K562 (cell line): ENCODE measurements around the gene COL8A2. TPM values are rescaled to one million over a fixed set of nuclear protein-coding genes. Genes with fewer than 3 reads are reported as not detected.

ENCODE experiments used
- BRD4 ChIP-seq: fragments of 200-600 bp; sonication (generic); IDR thresholded peaks from 2 replicates; pipeline ENCODE4 v1.6.1; 2017; ENCODE audit warnings: inconsistent platforms
- ESRRB ChIP-seq: fragments of 250-450 bp; sonication (Bioruptor Pico); IDR thresholded peaks from 2 replicates; pipeline ENCODE4 v1.5.0; 2020; ENCODE audit warnings: mild to moderate bottlenecking, moderate library complexity, borderline replicate concordance
- FOSL1 ChIP-seq: fragments of 200-800 bp; sonication (Bioruptor generic); conservative IDR thresholded peaks from 2 replicates; pipeline ENCODE4 v1.6.1; 2016; ENCODE audit warnings: missing genetic modification characterization, missing compliant biosample characterization
- GATA2 ChIP-seq: sonication (generic); formaldehyde crosslinking; IDR thresholded peaks from 2 replicates; pipeline ENCODE4 v1.4.0; 2020; ENCODE audit warnings: mild to moderate bottlenecking, missing genetic modification reagents
- JUNB ChIP-seq: fragments of 450-650 bp; formaldehyde crosslinking; conservative IDR thresholded peaks from 2 replicates; pipeline ENCODE4 v1.4.0; 2020; ENCODE audit warnings: mild to moderate bottlenecking
- NCOA2 ChIP-seq, 2 experiments: fragments of 450-650 bp; IDR thresholded peaks; 2 replicates each; pipeline ENCODE4 v1.6.1; 2018; ENCODE audit warnings: mild to moderate bottlenecking in 2 of 2, moderate library complexity in 1 of 2; ENCODE audit not compliant: partially characterized antibody in 2 of 2
- RBM25 ChIP-seq: fragments of 200-400 bp; formaldehyde crosslinking; IDR thresholded peaks from 2 replicates; pipeline ENCODE4 v1.6.1; 2018; ENCODE audit warnings: low read length, low read depth, moderate library complexity; ENCODE audit not compliant: severe bottlenecking
- RNF2 ChIP-seq: sonication (generic); IDR thresholded peaks from 2 replicates; pipeline ENCODE4 v1.6.1; 2016
- TAF7 ChIP-seq: fragments of 450-650 bp; IDR thresholded peaks from 2 replicates; pipeline ENCODE4 v1.6.1; 2016; ENCODE audit warnings: missing genetic modification characterization, missing compliant biosample characterization
- TCF7L2 ChIP-seq: fragments of 150-350 bp; IDR thresholded peaks from 2 replicates; pipeline ENCODE4 v1.6.1; 2016; ENCODE audit warnings: low read depth, mild to moderate bottlenecking, low read length, moderate library complexity
- ZBTB1 ChIP-seq: sonication (generic); formaldehyde crosslinking; IDR thresholded peaks from 2 replicates; pipeline ENCODE4 v1.8.1; 2023; ENCODE audit warnings: missing genetic modification reagents, low read depth, mild to moderate bottlenecking, borderline replicate concordance
- ZKSCAN8 ChIP-seq: fragments of 200-800 bp; sonication (Bioruptor generic); IDR thresholded peaks from 2 replicates; pipeline ENCODE4 v1.6.1; 2016; ENCODE audit warnings: missing genetic modification characterization, missing compliant biosample characterization
- ZNF316 ChIP-seq: fragments of 450-650 bp; IDR thresholded peaks from 2 replicates; pipeline ENCODE4 v1.6.1; 2016
- ZNF444 ChIP-seq: fragments of 250-450 bp; sonication (Bioruptor Pico); IDR thresholded peaks from 2 replicates; pipeline ENCODE4 v1.4.0; 2020; ENCODE audit warnings: mild to moderate bottlenecking, moderate library complexity
- polyA plus RNA-seq, 8 experiments: library from polyadenylated mRNA; depleted of rRNA in 4 of 8; stranded (reverse) in 5 of 8; unstranded in 3 of 8; fragments of >200 nt; fragmentation: Nextera tagmentation in 2 of 8; fragmentation: Illumina TruSeq in 1 of 8; extraction: Ambion mirVana in 2 of 8; extraction: Trizol in 1 of 8; gene quantifications; 2 replicates each; pipeline versions ENCODE4 v1.2.1 to v1.2.3, GENCODE V29; 2011 to 2014; ENCODE audit warnings: inconsistent platforms in 1 of 8, missing spikeins in 1 of 8
- total RNA-seq, 7 experiments: library from RNA; depleted of rRNA in 6 of 7; stranded (reverse); fragments of >200 nt in 6 of 7; fragmentation: Illumina TruSeq in 2 of 7; extraction: Trizol in 2 of 7; gene quantifications; 2 replicates each; pipeline versions ENCODE4 v1.2.1 to v1.2.3, GENCODE V29; 2011 to 2021; ENCODE audit warnings: low replicate concordance in 1 of 7
- TF ChIP-seq, protein P1 (sequence below): fragments of 450-650 bp; conservative IDR thresholded peaks from 2 replicates; pipeline ENCODE4 v1.6.1; 2016; ENCODE audit warnings: missing genetic modification characterization, low read depth, mild to moderate bottlenecking, control low read depth, missing compliant biosample characterization
- TF ChIP-seq, protein P2 (sequence below): sonication (generic); formaldehyde crosslinking; IDR thresholded peaks from 2 replicates; pipeline ENCODE4 v1.8.0; 2022; ENCODE audit warnings: mild to moderate bottlenecking, missing genetic modification reagents
- TF ChIP-seq, protein P3 (sequence below): fragments of 250-450 bp; sonication (Bioruptor Pico); IDR thresholded peaks from 2 replicates; pipeline ENCODE4 v1.5.0; 2021
- TF ChIP-seq, protein P4 (sequence below): fragments of 250-450 bp; sonication (Bioruptor Pico); IDR thresholded peaks from 2 replicates; pipeline ENCODE4 v1.5.0; 2021
- TF ChIP-seq, protein P5 (sequence below): fragments of 250-450 bp; sonication (Bioruptor Pico); IDR thresholded peaks from 2 replicates; pipeline ENCODE4 v1.5.0; 2021; ENCODE audit warnings: mild to moderate bottlenecking, moderate library complexity

Gene COL8A2
- total and polyA plus RNA-seq, 9 of the 15 experiments (the other 6 are each of a cell fraction or from before 2014, with no cell fraction given) = 0.03 to 0.14 (median 0.04) TPM; not detected in 5

DNA sequence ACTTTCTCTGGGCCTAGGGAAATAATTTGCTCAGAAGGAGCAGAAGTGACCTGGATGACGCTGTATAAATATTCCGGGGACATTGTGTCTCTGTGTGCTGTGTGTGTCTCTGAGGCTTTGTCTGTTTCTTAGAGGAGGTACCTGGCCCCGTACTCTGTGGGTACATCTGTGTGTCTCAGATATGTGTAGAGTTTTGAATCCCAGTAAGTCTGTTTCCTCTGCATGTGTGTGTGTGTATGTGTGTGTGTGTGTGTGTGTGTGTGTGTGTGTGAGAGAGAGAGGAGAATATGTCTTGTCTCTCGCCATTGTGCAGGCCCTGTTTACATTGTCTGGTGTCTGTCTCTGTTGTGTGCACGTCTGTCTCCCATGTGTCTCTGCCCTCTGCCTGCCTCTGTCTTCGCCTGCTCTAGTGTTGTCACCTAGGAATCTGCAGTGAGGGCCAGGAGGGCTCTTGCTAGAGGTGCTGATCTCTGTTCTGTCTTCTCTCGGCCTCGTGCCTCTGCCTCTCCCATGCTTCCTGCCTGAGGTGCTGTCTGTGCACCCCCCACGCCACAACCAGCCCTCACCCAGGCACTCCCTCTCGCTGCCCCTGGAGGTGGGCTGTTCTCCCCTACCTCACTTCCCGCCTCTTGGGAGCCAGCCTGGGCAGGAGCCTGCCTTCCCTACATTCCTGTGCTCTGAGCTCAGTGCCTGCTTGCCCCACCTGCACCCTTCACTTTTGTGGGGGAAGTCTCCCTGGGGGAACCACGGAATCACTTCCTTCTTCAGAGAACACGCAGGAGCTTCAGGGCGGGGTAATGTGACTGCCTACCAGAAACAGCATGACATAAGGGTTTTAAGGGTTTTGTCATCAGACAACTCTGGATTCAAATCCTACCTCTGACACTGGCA lies 36.9 kb upstream of the COL8A2 start (continued):
- TF ChIP-seq RBM25 = no peak
- no peak for TF ChIP-seq FOSL1 (tag)
- TF ChIP-seq ZNF444 (CRISPR knock-in tag) = no peak
- no peak for TF ChIP-seq TCF7L2
- TF ChIP-seq ZKSCAN8 (CRISPR knock-in tag) = no peak
- TF ChIP-seq, protein P1, sequence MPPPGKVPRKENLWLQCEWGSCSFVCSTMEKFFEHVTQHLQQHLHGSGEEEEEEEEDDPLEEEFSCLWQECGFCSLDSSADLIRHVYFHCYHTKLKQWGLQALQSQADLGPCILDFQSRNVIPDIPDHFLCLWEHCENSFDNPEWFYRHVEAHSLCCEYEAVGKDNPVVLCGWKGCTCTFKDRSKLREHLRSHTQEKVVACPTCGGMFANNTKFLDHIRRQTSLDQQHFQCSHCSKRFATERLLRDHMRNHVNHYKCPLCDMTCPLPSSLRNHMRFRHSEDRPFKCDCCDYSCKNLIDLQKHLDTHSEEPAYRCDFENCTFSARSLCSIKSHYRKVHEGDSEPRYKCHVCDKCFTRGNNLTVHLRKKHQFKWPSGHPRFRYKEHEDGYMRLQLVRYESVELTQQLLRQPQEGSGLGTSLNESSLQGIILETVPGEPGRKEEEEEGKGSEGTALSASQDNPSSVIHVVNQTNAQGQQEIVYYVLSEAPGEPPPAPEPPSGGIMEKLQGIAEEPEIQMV = no peak
- no peak for TF ChIP-seq RNF2
- TF ChIP-seq, protein P2, sequence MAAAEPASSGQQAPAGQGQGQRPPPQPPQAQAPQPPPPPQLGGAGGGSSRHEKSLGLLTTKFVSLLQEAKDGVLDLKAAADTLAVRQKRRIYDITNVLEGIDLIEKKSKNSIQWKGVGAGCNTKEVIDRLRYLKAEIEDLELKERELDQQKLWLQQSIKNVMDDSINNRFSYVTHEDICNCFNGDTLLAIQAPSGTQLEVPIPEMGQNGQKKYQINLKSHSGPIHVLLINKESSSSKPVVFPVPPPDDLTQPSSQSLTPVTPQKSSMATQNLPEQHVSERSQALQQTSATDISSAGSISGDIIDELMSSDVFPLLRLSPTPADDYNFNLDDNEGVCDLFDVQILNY (CRISPR knock-in tag) = peak; percentile 20; the same call in 1 of the 2 replicates
- no peak for TF ChIP-seq TAF7 (tag)
- no peak for TF ChIP-seq NCOA2 (IDR thresholded peaks at IDR 0.05; ENCODE audit: partially characterized antibody in 2 of 2)
- no peak for TF ChIP-seq GATA2 (CRISPR knock-in tag)
- no peak for TF ChIP-seq BRD4
- TF ChIP-seq ESRRB = no peak
- TF ChIP-seq JUNB (CRISPR knock-in tag) = no peak
- TF ChIP-seq ZBTB1 (CRISPR knock-in tag) = no peak
- no peak; the same call in 1 of the 2 replicates for TF ChIP-seq ZNF316
- TF ChIP-seq, protein P3, sequence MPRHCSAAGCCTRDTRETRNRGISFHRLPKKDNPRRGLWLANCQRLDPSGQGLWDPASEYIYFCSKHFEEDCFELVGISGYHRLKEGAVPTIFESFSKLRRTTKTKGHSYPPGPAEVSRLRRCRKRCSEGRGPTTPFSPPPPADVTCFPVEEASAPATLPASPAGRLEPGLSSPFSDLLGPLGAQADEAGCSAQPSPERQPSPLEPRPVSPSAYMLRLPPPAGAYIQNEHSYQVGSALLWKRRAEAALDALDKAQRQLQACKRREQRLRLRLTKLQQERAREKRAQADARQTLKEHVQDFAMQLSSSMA (CRISPR knock-in tag) = no peak
- TF ChIP-seq, protein P4, sequence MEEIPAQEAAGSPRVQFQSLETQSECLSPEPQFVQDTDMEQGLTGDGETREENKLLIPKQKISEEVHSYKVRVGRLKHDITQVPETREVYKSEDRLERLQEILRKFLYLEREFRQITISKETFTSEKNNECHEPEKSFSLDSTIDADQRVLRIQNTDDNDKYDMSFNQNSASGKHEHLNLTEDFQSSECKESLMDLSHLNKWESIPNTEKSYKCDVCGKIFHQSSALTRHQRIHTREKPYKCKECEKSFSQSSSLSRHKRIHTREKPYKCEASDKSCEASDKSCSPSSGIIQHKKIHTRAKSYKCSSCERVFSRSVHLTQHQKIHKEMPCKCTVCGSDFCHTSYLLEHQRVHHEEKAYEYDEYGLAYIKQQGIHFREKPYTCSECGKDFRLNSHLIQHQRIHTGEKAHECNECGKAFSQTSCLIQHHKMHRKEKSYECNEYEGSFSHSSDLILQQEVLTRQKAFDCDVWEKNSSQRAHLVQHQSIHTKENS (CRISPR knock-in tag) = no peak
- TF ChIP-seq, protein P5, sequence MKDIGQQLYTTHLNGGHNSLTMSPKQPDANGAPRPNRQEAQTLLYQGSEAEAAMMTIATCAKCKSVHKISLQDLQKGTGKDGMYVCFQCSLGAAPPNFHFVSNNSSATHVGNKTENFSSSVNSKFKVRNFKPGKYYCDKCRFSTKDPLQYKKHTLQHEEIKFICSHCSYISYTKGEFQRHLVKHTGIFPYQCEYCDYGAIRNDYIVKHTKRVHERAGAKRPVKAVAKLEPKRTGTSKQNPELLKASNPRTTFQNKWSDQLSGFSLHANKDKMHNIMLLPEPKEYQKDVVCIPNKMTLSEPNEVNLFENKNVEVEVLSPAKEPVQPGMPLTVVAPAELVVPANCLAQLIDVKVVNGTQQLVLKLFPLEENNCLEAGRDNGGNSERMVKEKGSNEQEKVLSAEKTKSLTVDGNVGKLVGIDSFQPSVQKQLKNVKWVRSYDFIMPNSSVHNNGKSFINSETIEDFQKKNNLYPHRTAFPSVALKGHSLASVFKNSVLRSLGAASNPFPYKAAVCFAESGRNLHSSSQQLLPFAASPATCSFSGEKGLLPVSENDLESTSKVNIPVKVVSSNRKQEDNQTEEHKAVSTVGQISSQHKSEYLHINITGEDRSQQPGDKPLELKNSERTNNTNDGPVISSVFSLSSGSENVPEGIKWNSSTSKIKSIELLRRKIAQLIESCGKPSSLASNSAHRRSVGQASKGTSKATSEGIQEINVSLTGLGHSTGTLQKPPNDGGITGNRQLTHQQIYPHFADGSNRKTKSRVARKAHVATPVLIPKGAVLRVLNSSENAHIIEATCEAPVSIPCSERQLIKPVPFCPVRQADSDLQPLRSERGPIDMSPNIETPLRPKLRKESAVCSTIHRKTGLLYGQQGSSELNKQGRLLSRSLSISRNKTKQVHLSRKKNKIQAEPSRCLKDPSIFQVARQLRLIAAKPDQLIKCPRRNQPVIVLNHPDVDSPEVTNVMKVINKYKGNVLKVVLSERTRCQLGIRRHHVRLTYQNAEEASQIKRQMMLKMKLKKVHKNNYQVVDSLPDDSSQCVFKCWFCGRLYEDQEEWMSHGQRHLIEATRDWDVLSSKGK = no peak
